ENCODE measurements around the gene PCDH8.

Gene PCDH8

GRCh38 chr13:52848455-52849195 is at the start of gene PCDH8:
Gene PCDH8 (minus strand): TSS chr13:52848640. CDS start chr13:52848436, 204 bp downstream.
- no peak for DNase-seq

DNA sequence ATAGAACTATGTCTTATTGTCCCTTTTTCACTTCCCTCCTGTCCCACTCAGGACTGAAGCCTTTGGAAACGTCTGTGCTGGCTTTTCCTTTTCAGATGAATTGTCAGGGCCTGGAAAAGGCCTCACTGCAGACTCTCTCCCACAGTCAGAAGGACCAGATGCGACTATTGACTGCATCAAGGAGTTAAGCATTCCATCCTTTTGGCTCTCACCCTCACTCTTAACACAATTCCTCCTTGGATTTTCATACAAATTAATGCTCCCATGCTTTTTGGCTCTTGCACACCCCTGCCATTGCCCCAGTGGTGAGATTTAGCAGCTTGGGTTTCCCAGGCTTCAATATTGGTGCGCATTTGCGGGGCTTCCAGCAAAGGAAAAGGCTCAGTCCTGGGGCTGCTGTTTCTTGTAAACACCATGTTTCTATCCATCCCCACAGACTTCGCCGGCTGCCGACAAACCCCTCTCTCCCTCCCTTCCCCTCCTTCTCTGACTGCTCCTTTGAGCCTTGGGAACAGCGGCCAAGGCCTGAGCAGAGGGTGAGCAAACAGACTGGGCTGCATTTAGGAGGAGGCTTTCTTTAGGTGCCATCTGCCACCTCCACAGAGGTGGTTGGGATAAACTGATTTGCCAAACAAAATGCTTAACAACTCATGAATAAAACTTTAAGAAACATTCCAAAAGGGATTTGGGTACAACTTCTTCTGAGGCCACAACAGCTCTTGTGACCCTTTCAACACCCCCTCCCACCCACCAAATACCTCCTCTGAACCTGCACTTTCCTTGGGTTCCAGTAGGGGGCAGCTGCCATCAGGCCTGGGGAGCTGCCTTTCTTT is 48.6 kb upstream of the PCDH8 start:
- no peak for DNase-seq

DNA sequence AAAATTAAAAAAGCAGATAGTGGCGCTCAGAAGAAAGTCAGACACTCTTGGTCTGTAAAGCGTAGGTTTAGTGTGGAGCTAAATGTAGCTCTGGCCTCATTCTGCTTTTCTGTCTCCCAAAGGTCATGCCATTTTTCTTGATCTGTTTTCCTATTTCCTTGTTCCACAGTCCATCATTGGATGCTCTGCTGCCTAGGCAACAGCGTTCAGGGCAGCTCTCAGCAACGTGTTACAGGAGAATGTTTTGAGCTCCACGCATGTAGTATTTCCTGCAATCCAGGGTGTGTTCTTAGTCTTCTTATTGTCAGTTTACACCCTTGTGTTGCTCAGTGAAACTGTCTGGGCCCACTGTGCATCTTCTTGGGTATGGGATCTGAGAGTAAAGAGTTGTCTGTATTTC is 46.0 kb upstream of the PCDH8 start:
- DNase-seq = no peak

GRCh38 chr13:52892925-52893324 is 44.5 kb upstream of the PCDH8 start:
- DNase-seq = no peak

DNA sequence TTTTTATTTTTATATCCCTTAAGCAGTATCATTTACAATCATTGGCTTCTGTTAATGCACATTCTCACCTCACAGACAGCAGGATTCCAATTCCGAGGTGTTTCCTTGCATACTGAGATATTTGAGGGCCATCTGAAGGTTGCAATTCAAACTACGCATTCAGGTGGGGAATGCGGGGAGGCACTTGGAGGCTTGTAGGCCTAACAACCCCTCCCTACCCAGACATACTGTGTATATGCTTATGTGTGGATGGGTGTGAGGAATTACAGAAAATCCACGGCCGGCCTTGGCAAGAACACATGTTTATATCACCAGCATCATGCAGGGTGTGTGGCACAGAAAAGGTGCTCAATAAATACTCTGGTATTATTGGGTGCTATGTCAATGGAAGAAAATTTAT is 43.3 kb upstream of the PCDH8 start:
- DNase-seq = no peak

DNA sequence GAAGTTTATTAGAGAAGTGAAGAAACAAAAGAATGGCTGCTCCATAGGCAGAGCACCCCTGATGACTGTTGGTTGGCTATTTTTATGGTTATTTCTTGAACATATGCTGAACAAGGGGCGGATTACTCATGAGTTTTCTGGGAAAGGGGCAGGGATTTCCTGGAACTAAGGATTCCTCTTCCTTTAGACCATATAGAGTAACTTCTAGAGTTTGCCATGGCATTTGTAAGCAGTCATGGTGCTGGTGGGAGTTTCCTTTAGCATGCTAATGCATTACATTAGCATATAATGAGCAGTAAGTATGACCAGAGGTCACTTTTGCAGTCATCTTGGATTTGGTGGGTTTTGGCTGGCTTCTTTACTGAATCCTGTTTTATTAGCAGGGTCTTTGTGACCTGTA is 38.7 kb upstream of the PCDH8 start:
- no peak for DNase-seq

GRCh38 chr13:52885141-52885540 is 36.7 kb upstream of the PCDH8 start:
- DNase-seq = no peak

- DNase-seq = no peak
These were observed 36.1 kb upstream of the PCDH8 start for GRCh38 chr13:52884429-52885010.

GRCh38 chr13:52882785-52883184 is 34.3 kb upstream of the PCDH8 start:
- no peak for DNase-seq

DNA sequence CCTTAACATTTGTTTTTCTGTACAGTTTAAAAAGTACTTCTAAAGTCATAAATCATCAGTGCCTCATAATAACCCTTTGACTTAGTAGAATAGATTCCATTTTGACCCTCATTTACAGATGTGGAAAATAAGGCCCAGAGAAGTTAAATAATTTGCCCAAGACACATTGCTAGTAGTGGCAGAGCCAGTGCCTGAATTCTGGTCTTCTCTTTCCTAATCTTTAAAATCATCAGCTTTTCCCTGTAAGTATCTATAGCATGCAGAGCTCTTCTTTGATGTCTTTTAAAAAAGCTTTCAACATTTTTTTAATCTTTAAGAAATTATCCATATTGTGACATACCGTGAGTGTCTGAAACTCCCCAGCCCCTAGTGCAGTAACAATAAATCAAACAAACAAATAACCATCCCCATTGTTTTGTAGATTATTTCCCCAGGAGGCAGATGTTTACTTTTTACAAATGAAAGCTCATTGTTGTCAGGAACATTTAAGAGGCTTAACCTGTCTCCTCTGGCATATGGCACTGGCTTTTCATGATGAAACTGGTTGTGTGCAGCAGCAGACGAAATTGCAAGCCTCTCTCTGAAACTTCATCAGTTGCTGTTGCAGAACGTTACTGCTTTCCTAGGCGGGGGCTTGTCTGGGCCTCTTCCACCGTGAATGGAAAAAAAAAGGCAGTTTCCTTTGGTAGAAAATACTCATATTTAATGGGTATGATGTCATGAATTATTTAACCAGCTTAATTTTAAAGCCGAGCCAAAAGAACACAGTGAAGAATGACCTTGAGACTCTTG is 31.7 kb upstream of the PCDH8 start:
- no peak for DNase-seq

DNA sequence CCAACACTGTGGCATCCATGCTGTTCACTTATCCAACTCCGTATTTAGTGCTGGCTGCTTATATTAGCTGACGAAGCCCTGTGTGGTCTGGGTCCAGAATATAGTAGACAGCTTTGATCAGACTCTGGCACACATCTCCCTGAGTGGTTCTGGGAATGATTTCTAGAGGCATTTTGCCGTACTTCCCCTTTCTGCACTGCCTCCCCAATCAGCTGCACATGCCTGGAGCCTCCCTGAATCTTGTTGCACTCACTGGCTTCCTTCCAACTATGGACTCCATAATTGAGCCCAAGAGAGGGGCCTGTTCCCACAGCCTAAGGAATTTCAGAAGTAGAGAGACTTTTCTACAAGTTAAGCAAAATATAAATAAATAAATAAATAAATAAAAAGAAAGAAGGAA is 30.4 kb upstream of the PCDH8 start:
- DNase-seq = no peak

GRCh38 chr13:52870143-52870542 is 21.7 kb upstream of the PCDH8 start:
- no peak for DNase-seq

DNA sequence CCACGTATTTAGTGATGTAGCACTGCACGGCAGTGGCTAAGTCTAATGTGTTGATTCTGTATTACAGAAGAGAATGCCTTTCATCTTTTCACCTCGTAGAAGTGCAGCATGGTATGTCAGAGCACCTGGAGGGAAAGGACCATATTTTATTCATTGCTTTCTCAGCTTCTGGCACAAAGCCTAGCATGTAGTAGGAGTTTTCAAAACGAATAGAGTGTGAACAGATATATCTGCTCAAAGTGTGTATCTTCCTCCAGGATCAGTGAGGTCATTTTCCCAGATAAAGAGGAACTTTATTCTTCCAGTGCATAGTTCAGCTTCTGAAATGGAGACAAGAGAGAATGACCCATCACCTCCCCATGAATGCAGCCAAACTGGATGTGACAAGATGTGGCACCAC is 21.2 kb upstream of the PCDH8 start:
- DNase-seq = no peak

DNA sequence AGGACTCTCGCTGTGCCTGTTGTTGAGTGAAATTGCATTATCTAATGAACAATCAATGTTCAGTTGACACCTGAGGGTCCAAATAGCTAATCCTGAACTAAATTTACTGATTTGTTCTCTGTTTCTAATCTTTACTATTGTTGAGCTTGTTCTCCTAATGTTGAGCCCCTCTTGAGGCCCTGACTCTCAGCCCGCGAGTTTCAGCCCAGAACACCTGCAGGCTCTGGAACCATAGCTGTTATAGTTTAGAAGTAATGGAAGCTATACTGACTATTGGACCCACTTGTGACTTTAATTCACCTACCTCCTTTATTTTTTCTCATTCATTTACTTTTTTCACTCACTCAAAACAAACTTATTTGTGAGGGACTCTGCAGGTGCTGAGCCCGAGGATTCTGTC is 20.6 kb upstream of the PCDH8 start:
- no peak for DNase-seq

GRCh38 chr13:52868190-52868589 is 19.8 kb upstream of the PCDH8 start:
- DNase-seq = no peak

GRCh38 chr13:52864941-52865340 is 16.5 kb upstream of the PCDH8 start:
- no peak for DNase-seq

DNA sequence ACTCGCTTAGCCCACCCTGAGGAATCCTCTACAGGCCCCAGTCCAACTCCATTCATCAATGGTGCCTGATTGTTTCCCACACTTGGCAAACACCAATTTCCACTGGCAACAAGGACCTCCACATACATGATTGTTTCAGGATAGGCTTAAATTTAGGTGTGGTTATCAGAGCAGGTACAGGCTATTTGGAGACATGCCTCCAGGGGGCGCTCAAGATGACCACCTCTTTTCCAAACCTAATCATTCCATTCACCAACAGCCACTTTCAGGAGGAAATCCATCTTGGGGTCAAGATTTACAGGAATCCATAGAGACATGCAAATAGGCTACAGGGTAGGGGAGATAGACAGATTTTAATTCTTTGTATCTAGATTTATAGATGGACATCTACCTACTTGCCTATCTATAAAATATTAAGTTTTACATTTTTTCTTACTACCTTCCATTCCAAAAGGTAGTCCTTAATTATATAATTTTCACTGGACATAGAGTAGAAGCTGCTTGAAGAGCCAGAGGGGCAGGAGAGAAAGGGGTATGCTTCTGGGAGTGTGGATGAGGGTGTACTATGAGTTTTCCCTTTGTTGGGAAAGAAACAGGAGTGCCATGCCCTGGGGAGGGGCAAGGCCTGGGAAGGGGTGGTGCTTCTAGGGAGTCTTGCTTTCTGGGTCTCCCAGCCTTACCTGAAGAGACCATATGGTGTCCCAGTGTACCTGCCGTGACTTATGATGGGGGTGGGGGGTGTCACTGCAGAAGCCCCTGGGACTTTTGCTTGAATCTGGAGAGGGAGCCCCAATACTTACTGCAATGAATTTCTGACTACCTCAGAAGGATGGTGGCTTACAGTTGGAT is 14.1 kb upstream of the PCDH8 start:
- no peak for DNase-seq

GRCh38 chr13:52852444-52852843 is 4.0 kb upstream of the PCDH8 start:
- no peak for DNase-seq

DNA sequence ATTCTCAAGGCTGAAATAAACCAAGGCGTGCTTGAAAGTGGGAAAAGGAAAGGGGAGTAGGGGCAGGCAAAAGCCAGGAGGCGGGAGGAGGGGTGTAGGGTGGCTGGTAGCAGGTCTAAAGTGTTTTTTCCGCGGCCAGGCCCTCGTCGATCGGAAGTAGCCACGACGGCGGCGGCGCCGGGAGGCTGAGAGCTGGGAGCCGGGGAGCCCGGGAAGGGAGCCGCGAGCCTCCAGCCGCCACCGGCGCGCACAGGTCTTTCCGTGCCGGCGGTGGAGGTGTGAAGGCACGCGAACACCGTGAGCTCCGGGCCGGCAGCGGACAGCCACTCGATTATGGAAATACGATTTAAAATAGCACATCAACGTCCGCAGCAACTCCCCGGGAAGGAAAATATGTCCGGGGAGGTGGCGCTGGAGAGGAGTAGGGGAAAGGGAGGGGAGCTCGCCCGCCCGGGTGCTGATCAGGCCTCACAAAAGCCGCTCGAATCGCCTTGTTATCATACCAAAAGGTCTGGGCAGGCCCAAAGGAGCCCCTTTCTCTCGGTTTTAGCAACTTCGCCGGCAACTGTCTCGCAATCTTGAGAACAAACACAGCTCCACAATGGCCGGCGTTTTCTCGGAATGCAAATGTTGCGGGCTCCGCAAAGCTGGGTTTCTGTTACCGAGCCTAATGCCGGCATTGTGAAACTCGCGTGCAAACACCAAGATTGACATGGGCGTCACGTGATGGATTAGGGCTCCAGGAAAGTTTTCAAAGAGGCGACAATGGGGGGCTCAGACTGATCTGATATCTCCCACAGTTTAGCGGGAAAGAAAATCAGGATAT is 2.9 kb upstream of the PCDH8 start:
- DNase-seq = no peak

DNA sequence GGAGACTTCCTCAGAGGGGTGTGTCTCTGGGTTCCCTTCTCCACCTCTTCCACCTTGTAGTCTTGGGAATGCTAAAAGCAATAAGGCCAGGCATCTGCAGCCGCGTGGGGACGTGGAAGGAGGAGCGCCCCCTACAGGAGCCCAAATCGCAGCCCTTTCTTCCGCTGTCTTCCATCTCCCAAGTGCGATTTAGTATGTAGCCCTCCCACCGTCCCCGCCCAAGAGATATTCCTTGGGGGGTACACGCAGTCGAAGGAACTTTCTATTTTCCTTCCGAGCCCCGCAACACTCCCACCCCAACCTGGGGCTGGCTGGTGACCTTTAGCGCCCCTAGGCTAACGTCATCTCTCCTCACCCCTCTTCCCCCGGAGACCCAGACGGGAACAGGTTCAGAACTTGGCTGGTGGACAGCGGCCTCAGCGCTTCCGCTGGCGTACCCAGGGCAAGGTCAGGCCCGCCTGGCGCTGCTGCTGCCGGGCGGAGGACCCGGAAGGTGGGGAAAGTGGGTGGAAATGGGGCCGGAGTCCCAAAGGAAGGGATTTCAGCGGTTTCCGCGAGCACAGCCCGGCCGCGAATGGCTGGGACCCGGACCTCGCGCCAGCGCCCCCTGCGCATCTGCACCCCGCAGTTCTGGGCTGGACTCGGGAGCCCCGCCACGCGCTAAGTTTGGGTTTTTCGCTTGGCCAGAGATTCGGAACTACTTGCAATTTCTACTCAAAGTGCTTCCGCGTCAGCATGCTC is 2.1 kb upstream of the PCDH8 start:
- DNase-seq = peak; percentile 6

DNA sequence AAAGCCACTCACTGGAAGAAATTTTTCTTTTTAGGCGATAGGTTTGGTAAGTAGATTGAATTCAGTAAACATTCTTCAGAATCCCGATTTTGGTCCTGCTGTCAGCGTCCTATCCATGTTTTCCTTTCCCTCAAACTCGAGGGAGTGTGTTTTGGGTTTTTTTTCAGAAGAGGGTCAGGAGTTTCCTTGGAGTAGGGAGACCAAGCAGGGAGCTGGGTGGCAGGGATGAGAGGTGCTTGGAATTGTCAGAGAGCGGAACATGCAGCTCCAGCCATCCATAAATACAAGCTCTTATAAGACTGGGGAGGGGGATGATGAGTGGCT is 1.6 kb upstream of the PCDH8 start:
- no peak for DNase-seq

Measured in activated effector memory CD4-positive, alpha-beta T cell treated with Interleukin-2 at 50 U/mL for 16 hours (primary cell).